H1 (cell line): ENCODE data around the gene IGF2BP3.

Source experiments
- CEBPB ChIP-seq: IDR thresholded peaks from 2 replicates; pipeline ENCODE4 v1.6.1; 2012; ENCODE audit warnings: low read depth, low read length
- EP300 ChIP-seq, 2 experiments: IDR thresholded peaks; 1 replicate in 1 of 2; 2 replicates in 1 of 2; pipeline ENCODE4 v1.6.1; 2011 to 2012; ENCODE audit warnings: low read depth in 2 of 2, low read length in 2 of 2, mild to moderate bottlenecking in 2 of 2, borderline replicate concordance in 1 of 2, inconsistent platforms in 1 of 2, moderate library complexity in 1 of 2
- EZH2 ChIP-seq: fragments of 200-600 bp; sonication (generic); IDR thresholded peaks from 2 replicates; pipeline ENCODE4 v1.7.1; 2012; ENCODE audit warnings: low read depth, mild to moderate bottlenecking, moderate library complexity, low read length, inconsistent platforms; ENCODE audit not compliant: severe bottlenecking
- GTF2F1 ChIP-seq: IDR thresholded peaks from 2 replicates; pipeline ENCODE4 v1.6.1; 2012; ENCODE audit warnings: low read depth, low read length, improper control_type of control experiment, borderline replicate concordance
- JUN ChIP-seq: IDR thresholded peaks from 2 replicates; pipeline ENCODE4 v1.6.1; 2011; ENCODE audit warnings: low read depth, mild to moderate bottlenecking, improper control_type of control experiment, low read length
- SIN3A ChIP-seq, 2 experiments: IDR thresholded peaks in 1 of 2; conservative IDR thresholded peaks in 1 of 2; 2 replicates each; pipeline ENCODE4 v1.6.1; 2011 to 2012; ENCODE audit warnings: low read length in 2 of 2, improper control_type of control experiment in 1 of 2, low read depth in 1 of 2, mild to moderate bottlenecking in 1 of 2
- TAF7 ChIP-seq: optimal IDR thresholded peaks from 2 replicates; pipeline ENCODE3; 2011; ENCODE audit warnings: low read depth, mild to moderate bottlenecking, inconsistent platforms, low read length, moderate library complexity, borderline replicate concordance
- TCF12 ChIP-seq: IDR thresholded peaks from 2 replicates; pipeline ENCODE4 v1.6.1; 2011; ENCODE audit warnings: low read depth, mild to moderate bottlenecking, low read length
- YY1 ChIP-seq: IDR thresholded peaks from 2 replicates; pipeline ENCODE4 v1.6.1; 2011; ENCODE audit warnings: low read depth, mild to moderate bottlenecking, low read length
- TF ChIP-seq, protein P1 (sequence below), 3 experiments: IDR thresholded peaks; 1 replicate in 2 of 3; 2 replicates in 1 of 3; pipeline versions ENCODE4 v1.5.1 to v1.6.1; 2011; ENCODE audit warnings: low read length in 3 of 3, mild to moderate bottlenecking in 3 of 3, inconsistent platforms in 2 of 3, low read depth in 1 of 3, moderate library complexity in 1 of 3; ENCODE audit not compliant: insufficient read depth in 1 of 3; ENCODE audit errors: control extremely low read depth in 1 of 3

DNA sequence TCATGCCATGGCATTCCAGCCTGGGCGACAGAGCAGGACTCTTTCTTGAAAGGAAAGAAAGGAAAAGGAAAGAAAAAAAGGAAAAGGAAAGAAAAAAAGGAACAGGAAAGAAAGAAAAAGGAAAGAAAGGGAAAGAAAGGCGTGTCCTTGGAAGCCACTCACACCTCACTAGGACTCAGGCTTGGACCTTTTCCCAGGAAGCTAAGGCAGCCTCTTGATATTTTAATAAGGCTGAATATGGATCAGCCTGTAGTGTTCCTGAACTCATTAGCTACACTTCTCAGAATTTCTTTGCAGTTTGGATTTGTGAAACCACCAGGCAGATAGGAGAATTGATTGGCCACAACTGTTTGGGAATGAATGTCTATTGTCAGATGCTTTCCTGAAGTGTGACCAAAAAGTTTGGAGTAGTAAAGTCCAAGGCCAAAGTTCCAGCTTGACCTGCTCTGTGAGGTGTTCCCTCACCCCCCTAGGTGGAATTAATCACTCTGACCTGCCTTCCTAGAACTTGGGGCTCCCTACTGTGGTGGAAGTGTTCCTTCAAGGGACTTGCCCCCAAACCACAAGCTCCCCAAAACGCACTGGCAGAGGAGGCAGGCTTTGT lies 178.2 kb downstream of the IGF2BP3 start:
- TF ChIP-seq, protein P1, sequence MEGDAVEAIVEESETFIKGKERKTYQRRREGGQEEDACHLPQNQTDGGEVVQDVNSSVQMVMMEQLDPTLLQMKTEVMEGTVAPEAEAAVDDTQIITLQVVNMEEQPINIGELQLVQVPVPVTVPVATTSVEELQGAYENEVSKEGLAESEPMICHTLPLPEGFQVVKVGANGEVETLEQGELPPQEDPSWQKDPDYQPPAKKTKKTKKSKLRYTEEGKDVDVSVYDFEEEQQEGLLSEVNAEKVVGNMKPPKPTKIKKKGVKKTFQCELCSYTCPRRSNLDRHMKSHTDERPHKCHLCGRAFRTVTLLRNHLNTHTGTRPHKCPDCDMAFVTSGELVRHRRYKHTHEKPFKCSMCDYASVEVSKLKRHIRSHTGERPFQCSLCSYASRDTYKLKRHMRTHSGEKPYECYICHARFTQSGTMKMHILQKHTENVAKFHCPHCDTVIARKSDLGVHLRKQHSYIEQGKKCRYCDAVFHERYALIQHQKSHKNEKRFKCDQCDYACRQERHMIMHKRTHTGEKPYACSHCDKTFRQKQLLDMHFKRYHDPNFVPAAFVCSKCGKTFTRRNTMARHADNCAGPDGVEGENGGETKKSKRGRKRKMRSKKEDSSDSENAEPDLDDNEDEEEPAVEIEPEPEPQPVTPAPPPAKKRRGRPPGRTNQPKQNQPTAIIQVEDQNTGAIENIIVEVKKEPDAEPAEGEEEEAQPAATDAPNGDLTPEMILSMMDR (IDR thresholded peaks at IDR 0.05; ENCODE audit: control extremely low read depth in 1 of 3, insufficient read depth in 1 of 3, low read depth in 1 of 3, low read length in 3 of 3), result no peak
- TF ChIP-seq TCF12 (no peak), YY1 (no peak), CEBPB (no peak), EZH2 (no peak), GTF2F1 (no peak), SIN3A (conservative IDR thresholded peaks at IDR 0.05 in 1 of 2, IDR thresholded peaks at IDR 0.05 in 1 of 2; ENCODE audit: low read depth in 1 of 2, low read length in 2 of 2) (no peak), JUN (no peak), EP300 (IDR thresholded peaks at IDR 0.05; ENCODE audit: borderline replicate concordance in 1 of 2, low read depth in 2 of 2, low read length in 2 of 2) (no peak), TAF7 (no peak)
